ENCODE data around the gene PIEZO1. TPM values are rescaled to one million over a fixed set of nuclear protein-coding genes. Genes with fewer than 3 reads are reported as not detected.

Gene PIEZO1
- total and polyA plus RNA-seq, 2 donors (not counting 3 experiments of a cell fraction or from before 2014, with no cell fraction given), result 298 to 322 TPM

DNA sequence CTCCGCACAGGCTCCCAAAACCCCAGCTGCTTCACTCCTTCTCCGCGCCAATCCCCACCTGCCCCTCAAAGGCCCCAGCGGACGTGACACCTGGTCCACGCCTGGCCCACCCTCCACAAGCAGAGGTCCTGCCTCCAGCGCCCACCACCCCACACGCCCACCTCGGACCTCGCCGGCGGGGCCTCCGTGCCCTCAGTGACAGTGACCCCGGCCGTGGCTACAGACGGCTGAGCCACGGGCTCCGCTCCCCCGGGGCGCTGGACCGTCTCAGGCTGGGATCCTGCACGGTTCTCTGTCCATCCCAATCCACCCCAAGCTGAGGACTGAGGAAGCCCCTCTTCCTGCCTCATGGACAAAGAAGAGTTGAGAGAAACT is 25.1 kb downstream of the PIEZO1 start:
- dilution Hi-C loops (cut with MboI; ENCODE audit: extremely low pct_ligation_motif_present, low sequenced_read_pairs) (no loop called here), intact Hi-C loops (cut with micrococcal nuclease) (no loop called here)
- DNase-seq (ENCODE audit: low read depth, low spot score), result no peak
- peaks cover 9% of the 10 kb centered on the region for H3K4me1 ChIP-seq (ENCODE audit: control insufficient read depth, extremely low read depth, insufficient read depth, low read length)
- H3K27me3 ChIP-seq (ENCODE audit: control insufficient read depth in 2 of 2, insufficient read depth in 2 of 2, low read length in 2 of 2), result no peaks in the 10 kb centered on the region
- CTCF ChIA-PET, result interaction anchor here (1.3 to 3.6 kb wide), 4 partner anchors 9 to 24 kb away, joined by 3 to 15 read pairs (median 8); partner anchors contain the start of gene PIEZO1
- POLR2A ChIA-PET, result no interaction called here
- BruUV-seq (replicated peaks), result no TSS peak
- H3K4me2 ChIP-seq (ENCODE audit: insufficient read depth, low read length), result no peak overlapping the region
- TF ChIP-seq POLR2A (IDR thresholded peaks at IDR 0.05; ENCODE audit: low read depth, low read length), result no peak
- no peak for TF ChIP-seq MYC (IDR thresholded peaks at IDR 0.05; ENCODE audit: low read depth, low read length)
- TF ChIP-seq GATA2 (IDR thresholded peaks at IDR 0.05; ENCODE audit: insufficient read depth, insufficient read length, low read depth, low read length), result no peak
- TF ChIP-seq, protein P1, sequence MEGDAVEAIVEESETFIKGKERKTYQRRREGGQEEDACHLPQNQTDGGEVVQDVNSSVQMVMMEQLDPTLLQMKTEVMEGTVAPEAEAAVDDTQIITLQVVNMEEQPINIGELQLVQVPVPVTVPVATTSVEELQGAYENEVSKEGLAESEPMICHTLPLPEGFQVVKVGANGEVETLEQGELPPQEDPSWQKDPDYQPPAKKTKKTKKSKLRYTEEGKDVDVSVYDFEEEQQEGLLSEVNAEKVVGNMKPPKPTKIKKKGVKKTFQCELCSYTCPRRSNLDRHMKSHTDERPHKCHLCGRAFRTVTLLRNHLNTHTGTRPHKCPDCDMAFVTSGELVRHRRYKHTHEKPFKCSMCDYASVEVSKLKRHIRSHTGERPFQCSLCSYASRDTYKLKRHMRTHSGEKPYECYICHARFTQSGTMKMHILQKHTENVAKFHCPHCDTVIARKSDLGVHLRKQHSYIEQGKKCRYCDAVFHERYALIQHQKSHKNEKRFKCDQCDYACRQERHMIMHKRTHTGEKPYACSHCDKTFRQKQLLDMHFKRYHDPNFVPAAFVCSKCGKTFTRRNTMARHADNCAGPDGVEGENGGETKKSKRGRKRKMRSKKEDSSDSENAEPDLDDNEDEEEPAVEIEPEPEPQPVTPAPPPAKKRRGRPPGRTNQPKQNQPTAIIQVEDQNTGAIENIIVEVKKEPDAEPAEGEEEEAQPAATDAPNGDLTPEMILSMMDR (IDR thresholded peaks at IDR 0.05; ENCODE audit: extremely low read depth in 1 of 2, insufficient read depth in 1 of 2, low read depth in 1 of 2, low read length in 2 of 2), result no peak
- TF ChIP-seq, protein P2, sequence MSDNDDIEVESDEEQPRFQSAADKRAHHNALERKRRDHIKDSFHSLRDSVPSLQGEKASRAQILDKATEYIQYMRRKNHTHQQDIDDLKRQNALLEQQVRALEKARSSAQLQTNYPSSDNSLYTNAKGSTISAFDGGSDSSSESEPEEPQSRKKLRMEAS (IDR thresholded peaks at IDR 0.05; ENCODE audit: insufficient read depth, insufficient read length), result no peak
- no peak for TF ChIP-seq FOS (IDR thresholded peaks at IDR 0.05; ENCODE audit: borderline replicate concordance, insufficient read depth, low read length)
- TF ChIP-seq EZH2 (IDR thresholded peaks at IDR 0.05; ENCODE audit: borderline replicate concordance, low read depth, low read length, severe bottlenecking), result no peak
- TF ChIP-seq POLR2AphosphoS5 (IDR thresholded peaks at IDR 0.05; ENCODE audit: insufficient read depth, low read depth, low read length), result no peak
- no peak for TF ChIP-seq JUN (IDR thresholded peaks at IDR 0.05; ENCODE audit: borderline replicate concordance, insufficient read depth, insufficient read length, low read depth)
- H3K27ac ChIP-seq (ENCODE audit: insufficient read depth, low read depth, low read length), result no peak overlapping the region
- no peak for FAIRE-seq
- H4K20me1 ChIP-seq (replicated peaks; ENCODE audit: control insufficient read depth, extremely low read depth, insufficient read depth, low read length), result no peaks in the 10 kb centered on the region
- peaks cover 0 to 12% of the 10 kb centered on the region in 2 experiments for H3K36me3 ChIP-seq (ENCODE audit: control insufficient read depth in 2 of 2, extremely low read depth in 1 of 2, insufficient read depth in 2 of 2, low read length in 2 of 2)
- H3K9me1 ChIP-seq (replicated peaks; ENCODE audit: control insufficient read depth, extremely low read depth, insufficient read depth, low read length), result no peaks in the 10 kb centered on the region
- H3K9me3 ChIP-seq (replicated peaks; ENCODE audit: control insufficient read depth, insufficient read depth, low read length), result no peaks in the 10 kb centered on the region
- no peak overlapping the region for H3K9ac ChIP-seq (replicated peaks; ENCODE audit: extremely low read depth, insufficient read depth, low read length)
- H2AFZ ChIP-seq (ENCODE audit: low read depth, low read length), result no peak overlapping the region
- no peak overlapping the region for H3K4me3 ChIP-seq (replicated peaks in 1 of 3; ENCODE audit: insufficient read depth in 1 of 3, low read depth in 1 of 3, low read length in 3 of 3)
- H3K79me2 ChIP-seq (ENCODE audit: control insufficient read depth, insufficient read depth, low read length), result peaks cover 90% of the 10 kb centered on the region
